SIG-M5 treated with dmso at 0.1 percent for 504 hours (cell line): Measurements from ENCODE around the gene RNF182.
"Not testable (repeated sequence)": the region's sequence is repeated elsewhere in the genome, so short reads cannot be mapped to it uniquely, and the experiment has no call there.

Source experiments
- DNase-seq: peaks from one replicate; lab custom pipeline; 2025; ENCODE audit not compliant: unreplicated experiment; lab: John Stamatoyannopoulos, UW

The RNF182 gene, protein sequence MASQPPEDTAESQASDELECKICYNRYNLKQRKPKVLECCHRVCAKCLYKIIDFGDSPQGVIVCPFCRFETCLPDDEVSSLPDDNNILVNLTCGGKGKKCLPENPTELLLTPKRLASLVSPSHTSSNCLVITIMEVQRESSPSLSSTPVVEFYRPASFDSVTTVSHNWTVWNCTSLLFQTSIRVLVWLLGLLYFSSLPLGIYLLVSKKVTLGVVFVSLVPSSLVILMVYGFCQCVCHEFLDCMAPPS

DNA sequence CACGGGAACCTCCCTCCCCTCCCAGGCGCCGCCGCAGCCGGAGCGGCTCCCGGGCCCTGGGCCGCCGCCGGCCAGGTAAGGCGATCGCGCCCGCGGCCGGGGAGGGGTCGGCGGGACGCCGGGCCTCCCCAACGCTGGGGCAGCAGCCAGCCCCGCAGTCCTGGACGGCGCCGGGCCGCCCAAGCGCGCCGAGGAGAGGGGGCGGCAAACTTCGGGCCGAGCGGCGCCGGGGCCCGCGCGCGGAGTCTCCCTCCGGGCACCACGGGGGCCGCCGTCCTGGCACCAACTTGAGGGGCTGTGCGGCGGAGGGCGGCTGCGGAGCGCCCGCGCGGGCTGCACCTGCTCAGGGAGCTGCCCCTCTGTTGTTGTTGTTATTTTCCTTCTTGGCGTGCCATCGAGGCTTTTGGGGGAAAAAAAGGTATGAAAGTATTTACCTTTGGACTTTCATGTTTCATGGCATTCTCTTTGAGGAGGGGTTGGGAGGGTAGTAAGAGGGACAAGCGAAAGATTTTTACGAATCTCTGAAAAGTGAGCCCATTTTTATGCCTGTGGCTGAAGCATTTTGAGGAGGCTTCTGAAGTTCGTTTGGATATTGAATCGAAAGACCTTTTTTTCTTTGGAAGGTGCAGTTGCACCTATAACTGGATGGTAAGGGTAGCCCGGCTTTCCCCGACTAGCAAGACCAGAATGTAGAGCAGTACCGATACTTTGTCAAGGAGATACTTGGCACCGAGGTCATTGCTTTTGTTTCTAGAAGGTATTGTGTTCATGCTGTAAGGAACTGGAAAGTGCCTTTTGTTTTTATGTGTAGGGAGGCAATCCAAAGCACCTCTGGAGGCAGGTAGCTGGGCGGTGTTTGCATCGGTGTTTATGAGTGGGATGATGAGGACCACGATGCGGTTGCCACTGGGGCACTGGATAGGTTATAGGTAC lies at the start of gene RNF182:
RNF182 (plus strand) TSS at position 4 of the 933 bp plus-strand sequence. CDS start 52,168 bp downstream, outside the sequence.
- peak; percentile 2 for DNase-seq

DNA sequence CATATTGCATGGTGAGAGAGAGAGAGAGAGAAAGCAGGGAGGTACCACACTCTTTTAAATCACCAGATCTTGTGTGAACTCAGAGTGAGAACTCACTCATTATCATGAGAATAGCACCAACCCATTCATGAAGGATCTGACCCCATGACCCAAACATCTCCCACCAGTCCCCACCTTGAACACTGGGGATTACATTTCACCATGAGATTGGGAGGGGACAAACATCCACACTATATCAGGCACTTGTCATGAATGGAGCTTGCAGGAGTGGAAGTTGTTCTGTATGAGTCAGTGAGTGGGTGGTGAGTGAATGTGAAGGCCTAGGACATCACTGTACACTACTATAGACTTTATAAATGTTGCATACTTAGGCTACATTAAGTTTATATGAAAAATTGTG lies 47.7 kb upstream of the RNF182 start:
- DNase-seq: no peak

DNA sequence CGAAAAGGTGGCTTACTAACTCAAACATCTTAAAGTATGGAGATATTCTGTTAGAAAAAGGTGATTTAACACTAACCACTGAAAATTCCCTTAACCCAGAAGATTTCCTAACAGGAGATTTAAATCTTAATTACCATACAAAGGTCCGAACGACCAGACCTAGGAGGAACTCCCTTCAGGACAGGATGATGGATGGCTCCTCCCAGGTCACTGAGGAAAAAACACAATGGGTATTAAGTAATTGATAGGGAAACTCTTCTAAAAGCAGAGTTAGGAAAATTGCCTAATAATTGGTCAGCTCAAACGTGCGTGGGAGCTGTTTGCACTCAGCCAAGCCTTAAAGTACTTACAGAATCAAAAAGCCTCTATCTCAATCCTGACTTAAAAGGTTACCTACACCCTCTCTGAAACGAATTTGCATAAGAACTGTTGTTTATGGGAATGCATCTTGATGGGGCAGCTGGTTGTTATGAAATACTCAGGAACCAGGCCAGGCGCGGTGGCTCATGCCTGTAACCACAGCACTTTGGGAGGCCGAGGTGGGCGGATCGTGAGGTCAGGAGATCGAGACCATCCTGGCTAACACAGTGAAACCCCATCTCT lies 44.6 kb upstream of the RNF182 start:
- DNase-seq: not testable (repeated sequence)

DNA sequence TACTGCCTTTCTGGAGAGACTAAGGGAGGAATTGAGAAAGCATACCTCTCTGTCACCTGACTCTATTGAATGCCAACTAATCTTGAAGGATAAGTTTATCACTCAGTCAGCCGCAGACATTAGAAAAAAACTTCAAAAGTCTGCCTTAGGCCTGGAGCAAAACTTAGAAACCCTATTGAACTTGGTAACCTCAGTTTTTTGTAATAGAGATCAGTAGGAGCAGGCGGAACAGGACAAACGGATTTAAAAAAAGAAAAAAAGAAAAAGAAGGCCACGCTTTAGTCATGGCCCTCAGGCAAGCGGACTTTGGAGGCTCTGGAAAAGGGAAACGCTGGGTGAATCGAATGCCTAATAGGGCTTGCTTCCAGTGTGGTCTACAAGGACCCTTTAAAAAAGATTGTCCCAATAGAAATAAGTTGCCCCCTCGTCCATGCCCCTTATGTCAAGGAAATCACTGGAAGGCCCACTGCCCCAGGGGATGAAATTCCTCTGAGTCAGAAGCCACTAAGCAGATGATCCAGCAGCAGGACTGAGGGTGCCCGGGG lies 43.1 kb upstream of the RNF182 start:
- no peak for DNase-seq

DNA sequence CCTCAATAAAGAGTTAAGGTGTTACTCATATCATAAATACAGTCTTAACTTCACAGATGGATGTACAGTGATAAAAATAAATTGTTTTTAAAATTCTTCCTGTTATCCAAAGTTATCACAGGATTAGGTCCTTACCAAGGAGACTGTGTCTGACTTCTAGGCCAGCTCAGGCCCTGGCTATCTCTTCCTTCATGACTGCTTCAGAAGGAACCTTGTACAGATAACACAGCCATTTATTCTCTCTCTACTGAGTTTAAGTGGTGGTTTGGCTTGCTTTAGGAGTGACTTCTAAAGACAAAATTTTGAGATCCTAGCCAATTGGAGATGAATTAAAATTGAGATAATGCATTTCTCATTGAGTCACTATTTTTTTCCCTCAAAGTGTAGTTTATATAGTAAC lies 40.8 kb upstream of the RNF182 start:
- no peak for DNase-seq

DNA sequence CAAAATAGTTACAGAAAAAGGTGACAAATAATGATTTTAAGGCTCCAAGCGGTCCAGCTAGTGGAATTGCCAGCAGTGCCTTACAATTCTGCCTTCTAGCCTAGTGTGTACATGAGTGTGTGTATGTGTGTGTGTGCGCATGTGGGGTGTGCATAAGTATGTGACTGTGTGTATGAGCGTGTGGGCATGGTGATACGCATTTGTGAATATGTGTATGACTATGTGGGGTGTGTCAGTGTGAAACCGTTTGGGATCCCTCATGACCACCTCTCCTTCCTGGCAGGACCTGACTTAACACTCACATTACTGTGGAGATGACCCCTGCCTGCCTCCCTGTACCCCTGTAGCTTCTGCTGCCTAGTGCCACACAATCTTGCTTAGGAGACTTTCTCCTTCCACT lies 40.4 kb upstream of the RNF182 start:
- DNase-seq: no peak

DNA sequence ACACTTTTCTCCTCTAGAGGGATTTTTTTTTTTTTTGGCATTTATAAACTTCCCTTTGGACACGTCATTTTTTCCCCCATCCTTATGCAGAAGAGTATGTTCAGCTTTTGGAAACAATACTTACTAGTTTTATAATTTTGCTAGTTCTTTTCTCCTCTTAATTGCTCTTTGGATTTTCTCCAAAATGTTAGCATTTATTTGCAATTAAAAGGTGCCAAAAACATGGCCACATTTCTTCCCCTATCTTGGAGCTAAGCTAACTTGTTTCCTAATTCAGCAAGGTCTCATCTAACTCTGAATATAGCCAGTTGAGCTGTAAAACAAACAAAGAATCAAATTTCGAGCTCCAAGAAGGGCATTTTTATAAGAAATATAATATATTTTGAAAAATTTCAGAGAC lies 39.2 kb upstream of the RNF182 start:
- DNase-seq: no peak

DNA sequence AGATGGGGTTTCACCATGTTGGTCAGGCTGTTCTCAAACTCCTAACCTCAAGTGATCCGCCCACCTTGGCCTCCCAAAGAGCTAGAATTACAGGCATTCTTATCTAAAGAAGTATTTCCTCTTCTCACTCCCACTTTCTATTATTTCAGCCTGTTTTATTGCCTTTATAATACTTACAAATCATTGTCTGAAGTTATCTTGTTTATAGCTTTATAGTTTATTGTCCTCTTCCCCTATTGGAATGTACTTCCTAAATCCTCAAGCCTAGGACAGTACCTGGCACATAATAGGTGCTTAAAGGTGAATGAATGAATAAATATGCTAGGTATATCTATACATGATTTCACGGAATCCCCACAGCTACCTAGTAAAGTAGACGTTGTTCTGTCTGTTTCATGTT lies 37.8 kb upstream of the RNF182 start:
- no peak for DNase-seq

DNA sequence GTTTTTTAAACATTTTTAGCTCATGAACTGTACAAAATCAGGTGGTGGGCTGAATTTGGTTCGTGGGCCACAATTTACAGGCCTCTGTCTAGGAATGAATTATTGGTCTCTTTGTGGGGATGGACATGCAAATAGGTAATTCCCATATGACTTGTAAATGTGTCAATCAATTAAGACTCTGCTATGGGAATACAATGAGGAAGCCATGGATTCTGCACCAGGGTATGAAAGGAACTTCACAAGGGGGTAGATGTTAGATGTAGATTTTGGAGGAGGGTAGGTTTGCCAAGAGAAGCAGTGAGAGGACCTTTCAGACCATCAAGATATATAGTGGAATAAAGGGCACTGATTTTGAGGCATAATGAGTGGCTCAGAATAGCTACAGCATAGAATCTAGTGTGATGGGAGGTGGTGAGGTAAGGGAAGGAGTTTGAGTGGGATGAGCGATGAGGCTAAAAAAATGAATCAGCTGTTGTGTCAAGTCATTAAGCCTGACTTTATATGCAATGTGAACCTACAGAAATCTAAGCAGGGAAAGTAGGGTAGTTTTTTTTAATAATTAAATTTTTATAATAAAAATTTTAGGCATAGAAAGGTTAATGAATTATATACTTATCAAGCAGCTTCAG lies 32.6 kb upstream of the RNF182 start:
- no peak for DNase-seq

DNA sequence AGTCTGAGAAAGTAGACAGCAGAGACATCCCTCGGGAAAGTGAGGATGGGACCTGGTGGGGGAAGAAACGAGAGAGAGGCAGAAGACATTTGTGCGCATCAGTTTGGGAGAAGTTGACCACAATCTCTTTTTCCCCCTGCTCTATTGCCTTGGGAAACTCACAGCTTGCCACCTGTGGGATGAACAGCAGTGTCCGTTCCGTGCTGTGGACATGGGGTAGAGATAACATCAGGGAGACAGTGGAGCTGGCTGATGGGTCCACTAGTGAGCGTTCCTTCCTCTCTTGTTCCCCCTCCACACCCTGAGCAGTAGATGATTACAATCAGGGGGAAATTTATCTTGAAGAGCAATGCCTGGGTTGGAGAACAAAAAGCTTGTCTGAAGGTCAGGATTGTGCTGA lies 21.8 kb upstream of the RNF182 start:
- DNase-seq: no peak

DNA sequence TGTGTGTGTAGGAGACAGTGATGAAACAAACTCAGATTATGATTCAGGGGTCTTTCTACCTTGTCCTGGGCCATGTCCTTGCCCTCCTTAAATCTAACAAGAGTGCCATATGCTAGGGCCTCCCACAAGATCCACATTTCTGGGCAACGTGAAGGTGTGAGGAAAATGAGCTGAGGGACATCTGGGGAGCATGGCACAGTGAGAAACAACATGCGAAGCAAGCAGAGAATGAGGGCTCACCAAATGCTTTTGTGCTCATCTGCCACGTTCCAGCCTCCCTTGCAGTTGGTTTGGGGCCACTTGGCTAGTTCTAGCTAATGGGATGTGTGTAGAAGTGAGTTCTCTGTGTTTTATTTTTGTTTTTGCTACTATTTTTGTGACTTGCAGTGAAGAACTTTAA lies 21.4 kb upstream of the RNF182 start:
- no peak for DNase-seq

DNA sequence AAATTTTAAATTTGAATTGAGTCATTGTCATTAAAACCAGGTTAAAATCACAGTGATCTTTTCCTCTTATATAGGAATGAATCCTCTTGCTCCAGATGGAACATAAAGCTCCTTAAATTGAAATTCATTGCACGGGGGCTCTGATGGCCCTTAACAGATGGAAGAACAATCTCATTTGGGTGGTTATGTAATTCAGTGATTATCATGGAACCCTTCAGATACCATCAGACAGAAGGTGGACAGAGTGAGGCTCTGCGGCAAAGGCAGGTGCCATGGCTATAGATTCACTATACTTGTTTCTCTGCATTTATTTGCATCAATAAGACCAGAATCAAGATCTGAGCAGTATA lies 17.8 kb upstream of the RNF182 start:
- no peak for DNase-seq

DNA sequence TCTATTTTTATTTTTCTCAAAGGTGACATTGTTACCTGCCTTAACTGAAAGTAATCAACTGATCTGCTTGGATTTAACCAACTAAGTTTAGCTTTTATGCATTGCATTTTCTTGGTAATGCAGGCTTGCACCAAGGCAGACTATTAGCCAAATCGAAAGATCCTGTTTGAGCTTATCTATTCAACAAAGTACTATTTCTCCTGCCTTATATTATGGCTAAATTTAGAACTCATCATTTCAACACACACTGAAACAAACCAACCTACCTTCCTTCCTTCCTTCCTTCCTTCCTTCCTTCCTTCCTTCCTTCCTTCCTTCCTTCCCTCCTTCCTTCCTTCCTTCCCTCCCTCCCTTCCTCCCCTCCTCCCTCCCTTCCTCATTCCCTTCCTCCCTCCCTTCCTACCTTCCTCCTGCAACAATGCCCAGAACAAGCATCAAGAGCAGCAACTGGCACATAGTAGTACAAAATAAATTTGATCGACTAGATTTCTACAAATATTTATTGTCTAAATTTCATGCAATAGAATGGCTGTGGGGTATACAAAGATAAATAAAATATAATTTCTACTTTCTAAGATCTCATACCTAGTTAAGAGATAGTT lies 17.0 kb upstream of the RNF182 start:
- DNase-seq: no peak

DNA sequence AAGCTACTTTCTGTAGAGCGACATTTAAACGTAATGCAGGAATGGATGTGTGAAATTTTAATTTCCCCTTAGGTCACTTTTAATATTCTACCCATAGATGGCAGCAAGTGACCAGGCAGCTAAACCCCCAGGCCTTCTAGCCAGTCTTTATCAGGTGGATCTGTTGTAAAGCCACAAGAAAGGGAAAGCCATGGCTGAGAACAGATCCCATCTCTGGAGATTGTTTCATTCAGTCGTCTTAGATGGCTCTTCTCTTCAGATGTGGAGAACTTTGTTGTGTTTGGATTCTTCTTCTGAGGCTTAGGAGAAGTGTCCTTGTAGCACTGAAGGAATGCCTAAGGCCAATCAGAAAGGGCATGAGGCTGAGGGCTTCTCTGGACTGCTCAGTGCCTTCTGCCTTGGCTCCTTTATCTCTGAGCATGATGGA lies 15.8 kb upstream of the RNF182 start:
- DNase-seq: peak; percentile 52

DNA sequence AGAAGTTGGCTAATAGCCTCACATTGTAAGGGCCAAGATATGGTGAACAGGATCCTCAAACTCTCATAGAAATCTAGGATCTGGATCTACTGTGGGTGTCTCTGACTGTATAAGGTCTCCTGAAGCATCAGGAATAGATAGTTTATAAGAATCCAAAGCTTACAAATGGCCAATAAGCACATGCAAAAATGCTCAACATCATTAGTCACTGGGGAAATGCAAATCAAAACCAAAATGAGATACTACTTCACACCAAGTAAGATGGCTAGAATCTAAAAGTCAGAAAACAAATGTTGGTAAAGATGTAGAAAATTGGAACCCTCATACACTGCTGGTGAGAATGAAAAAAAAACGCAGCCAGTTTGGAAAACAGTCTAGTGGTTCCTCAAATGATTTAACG lies 14.3 kb upstream of the RNF182 start:
- no peak for DNase-seq

DNA sequence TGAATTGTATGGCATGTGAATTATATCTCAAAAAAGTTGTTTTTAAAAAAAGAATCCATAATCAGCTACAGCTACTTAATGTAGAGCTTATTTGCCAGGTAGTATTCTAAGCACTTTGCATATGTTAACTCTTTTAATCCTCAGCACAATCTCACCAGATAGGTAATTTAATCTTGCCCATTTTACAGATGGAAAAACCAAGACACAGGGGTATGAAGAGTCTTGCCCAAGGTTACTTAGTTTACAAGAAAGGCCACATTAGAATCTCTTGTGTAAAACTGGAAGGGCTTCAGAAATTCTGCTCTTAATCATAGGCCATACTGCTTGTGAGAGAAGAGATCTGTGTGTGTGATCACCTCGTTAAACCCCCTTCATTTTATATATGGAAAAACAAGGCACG lies 13.4 kb upstream of the RNF182 start:
- no peak for DNase-seq

DNA sequence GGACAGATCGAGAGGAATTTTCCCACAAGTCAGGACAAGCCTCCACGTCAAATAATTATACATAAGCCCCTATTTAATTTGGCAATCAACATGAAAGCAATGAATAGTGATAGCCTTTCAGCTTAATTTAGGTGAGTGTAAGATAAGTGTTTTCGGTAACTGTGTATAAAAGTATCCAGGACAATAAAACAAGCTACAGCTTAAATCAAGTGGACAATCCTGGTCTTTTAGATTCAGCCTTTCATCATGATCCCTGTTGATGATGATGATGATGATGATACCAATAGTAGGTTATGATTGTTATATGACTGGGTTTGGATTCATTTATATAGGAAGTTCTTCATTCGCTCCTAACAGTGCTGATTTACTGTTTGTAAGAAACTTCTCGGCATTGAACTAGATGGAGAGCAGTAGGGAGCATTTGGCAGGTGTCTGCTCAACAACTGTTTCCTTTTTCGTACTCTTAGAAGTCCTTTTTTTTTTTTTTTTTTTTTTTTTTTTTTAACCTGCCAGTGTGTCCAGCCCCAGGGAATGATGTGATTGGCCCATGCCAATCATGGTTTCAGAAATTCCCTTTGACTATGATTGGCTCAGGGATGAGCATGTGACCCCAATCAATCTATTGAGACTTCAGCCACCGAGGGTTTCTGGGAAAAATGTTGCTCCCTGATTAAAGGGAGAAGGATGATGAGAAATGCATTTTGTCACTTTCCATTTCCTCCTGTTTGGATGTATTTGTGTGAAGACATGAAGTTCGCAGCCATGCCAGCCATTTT lies 11.3 kb upstream of the RNF182 start:
- no peak for DNase-seq

DNA sequence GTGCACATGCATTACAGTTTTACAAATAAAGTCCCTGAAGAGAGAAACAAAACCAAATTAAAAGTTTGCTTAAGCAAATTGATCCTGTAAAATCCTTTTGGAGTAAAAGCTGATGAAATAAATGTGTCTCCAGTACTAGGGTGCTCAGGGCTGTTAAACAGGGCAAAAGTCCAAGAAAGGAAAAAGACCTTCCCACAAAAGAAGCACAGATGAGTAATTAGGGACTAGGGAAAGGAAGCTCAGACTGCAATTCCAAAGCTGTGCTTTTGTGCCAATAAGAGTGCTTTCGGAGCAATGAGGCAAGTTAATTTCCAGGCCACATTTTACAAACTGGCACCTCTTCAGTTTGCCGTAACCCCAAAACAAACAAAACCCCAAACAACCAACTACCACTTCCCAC lies 10.4 kb upstream of the RNF182 start:
- DNase-seq: no peak

DNA sequence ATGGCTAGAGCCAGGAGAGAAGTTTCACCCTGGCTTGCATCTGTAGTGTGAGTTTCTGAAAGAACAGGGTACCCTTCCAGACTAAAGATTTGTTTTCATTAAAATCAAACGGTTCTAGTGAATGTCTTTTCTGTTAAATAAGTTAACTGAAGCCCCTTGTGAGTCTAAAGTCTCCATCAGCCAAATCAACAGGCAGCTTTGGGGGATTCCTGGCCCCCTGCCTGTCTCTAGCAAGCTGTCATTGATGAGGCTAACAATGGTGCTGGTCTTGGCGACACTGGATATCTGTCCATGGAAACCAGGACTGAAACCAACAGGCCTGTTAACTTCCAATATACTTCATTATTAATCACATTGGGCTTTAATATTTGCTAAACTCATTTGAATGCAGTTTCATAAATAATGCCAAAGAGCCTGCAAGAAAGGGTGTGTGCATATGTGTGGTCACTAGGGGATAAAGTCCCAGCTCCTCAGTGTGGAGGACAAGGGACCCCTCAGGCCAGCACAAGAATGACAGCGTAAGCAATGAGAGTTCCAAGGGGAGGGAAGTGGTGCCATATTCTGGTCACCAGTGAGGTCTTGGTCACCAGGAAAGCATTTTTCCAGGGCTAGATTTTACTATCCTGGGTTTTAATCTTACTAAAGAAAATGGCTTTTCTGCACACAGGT lies 9.1 kb upstream of the RNF182 start:
- DNase-seq: no peak
